ENCODE measurements around the gene GOLGA8Q. TPM values are rescaled to one million over a fixed set of nuclear protein-coding genes. Genes with fewer than 3 reads are reported as not detected.
A peak's percentile ranks its signal among the peaks of the same experiment; 100 is the strongest.
"Not testable (repeated sequence)": the region's sequence is repeated elsewhere in the genome, so short reads cannot be mapped to it uniquely, and the experiment has no call there.

The GOLGA8Q gene
- total RNA-seq: not detected

GRCh38 chr15:30551750-30552149 lies at the start of gene GOLGA8Q:
Gene GOLGA8Q (plus strand): TSS chr15:30552050. CDS start chr15:30552078, 28 bp downstream.
- not testable (repeated sequence) for H3K27ac Mint-ChIP-seq; H3K4me1 Mint-ChIP-seq; H3K4me3 Mint-ChIP-seq; H3K9me3 Mint-ChIP-seq; ATAC-seq (replicated peaks); H3K27me3 Mint-ChIP-seq; H3K36me3 Mint-ChIP-seq (ENCODE audit: low read depth)

- H3K9me3 Mint-ChIP-seq; H3K27ac Mint-ChIP-seq; H3K27me3 Mint-ChIP-seq; ATAC-seq (replicated peaks); H3K4me1 Mint-ChIP-seq; H3K36me3 Mint-ChIP-seq (ENCODE audit: low read depth); H3K4me3 Mint-ChIP-seq: not testable (repeated sequence)
These were observed 48.7 kb upstream of the GOLGA8Q start for GRCh38 chr15:30502904-30503781.

GRCh38 chr15:30504162-30504843 lies 47.5 kb upstream of the GOLGA8Q start:
- H3K4me1 Mint-ChIP-seq; H3K9me3 Mint-ChIP-seq; H3K4me3 Mint-ChIP-seq; H3K27ac Mint-ChIP-seq; H3K27me3 Mint-ChIP-seq; H3K36me3 Mint-ChIP-seq (ENCODE audit: low read depth); ATAC-seq (replicated peaks): not testable (repeated sequence)

DNA sequence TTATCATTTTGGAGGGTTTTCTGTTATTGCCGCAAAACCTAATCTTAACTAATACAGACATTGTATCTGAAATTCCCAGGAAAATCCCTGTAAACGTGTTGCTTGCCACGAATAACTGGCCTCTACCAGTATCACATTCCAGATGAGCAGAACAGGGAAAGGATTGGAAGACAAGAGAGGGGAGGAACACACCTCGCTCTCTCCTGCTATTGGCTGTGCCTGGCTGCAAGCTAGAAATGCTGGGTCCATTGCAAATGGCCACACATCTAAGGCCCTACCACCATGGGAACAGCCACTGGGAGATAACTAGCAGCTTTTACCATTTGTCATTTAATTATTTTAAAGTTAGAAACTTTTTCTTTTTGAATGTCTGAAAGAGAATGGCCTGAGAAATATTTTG lies 37.3 kb upstream of the GOLGA8Q start:
- not testable (repeated sequence) for H3K36me3 Mint-ChIP-seq (ENCODE audit: low read depth); H3K27me3 Mint-ChIP-seq; H3K4me3 Mint-ChIP-seq; ATAC-seq (replicated peaks); H3K4me1 Mint-ChIP-seq; H3K9me3 Mint-ChIP-seq; H3K27ac Mint-ChIP-seq

DNA sequence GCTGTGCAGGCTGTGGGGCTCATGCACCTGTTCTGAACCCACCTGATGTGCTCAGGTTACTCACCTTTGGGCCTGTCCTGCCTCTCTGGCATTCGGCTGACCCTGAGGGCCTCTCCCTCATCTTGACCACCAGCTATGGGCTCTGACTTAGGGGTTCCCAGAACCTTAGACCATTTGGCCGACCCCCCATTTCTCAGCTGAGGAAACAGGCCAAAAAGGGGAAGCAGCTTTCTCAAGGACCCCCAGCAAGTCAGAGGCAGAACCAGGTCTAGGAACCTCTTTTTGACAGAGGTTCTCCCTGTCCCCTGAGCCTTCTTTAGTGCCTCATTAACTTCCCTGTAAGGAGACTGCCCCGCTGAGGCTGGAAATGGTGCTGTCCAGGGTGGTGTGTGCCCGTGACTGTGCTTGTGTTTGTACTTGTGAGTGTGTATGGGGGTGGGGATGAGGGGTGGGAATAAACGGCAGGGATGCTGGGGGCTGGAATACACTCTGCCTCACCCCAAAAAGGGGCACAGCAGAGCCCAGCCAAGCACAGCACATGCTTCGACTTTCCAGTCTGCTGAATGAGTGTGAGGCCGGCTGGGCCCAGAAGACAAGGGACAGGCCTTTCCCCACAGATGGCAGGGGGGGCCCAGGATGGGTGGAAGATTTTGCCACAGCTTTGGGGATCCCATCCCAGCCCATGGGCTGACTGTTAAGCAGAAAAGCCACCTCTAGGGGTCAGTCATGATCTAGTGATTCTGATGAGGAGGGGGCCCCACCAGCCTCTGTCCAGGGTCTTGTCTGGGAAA lies 28.2 kb upstream of the GOLGA8Q start:
- H3K4me3 Mint-ChIP-seq; H3K27ac Mint-ChIP-seq; H3K9me3 Mint-ChIP-seq; H3K4me1 Mint-ChIP-seq; ATAC-seq (replicated peaks); H3K27me3 Mint-ChIP-seq; H3K36me3 Mint-ChIP-seq (ENCODE audit: low read depth): not testable (repeated sequence)

GRCh38 chr15:30525912-30526311 lies 25.9 kb upstream of the GOLGA8Q start:
- not testable (repeated sequence) for ATAC-seq (replicated peaks); H3K4me1 Mint-ChIP-seq; H3K27me3 Mint-ChIP-seq; H3K4me3 Mint-ChIP-seq; H3K9me3 Mint-ChIP-seq; H3K36me3 Mint-ChIP-seq (ENCODE audit: low read depth); H3K27ac Mint-ChIP-seq

- not testable (repeated sequence) for H3K27me3 Mint-ChIP-seq; H3K4me1 Mint-ChIP-seq; H3K4me3 Mint-ChIP-seq; H3K36me3 Mint-ChIP-seq (ENCODE audit: low read depth); H3K27ac Mint-ChIP-seq; ATAC-seq (replicated peaks); H3K9me3 Mint-ChIP-seq
These were observed 22.8 kb upstream of the GOLGA8Q start for GRCh38 chr15:30529049-30529448.

DNA sequence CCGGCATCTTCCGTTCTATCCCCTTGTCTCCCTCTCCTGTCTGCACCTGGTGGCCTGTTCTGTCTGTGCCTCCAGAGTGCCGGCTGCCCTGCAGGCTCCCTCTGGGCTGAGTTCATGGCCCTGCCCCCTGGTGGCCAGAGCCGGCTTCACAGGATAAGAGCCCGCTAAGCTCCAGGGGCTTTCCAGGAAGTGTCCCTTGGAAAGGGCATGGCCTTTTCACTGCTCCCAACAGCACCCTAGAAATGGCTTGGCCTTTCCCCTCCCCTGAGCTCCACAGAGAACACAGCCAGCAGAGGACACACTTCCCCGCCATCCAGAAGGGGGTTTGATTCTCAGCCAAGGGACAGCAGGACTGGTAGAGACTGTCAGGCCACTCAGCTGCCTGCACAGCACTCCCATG lies 15.1 kb downstream of the GOLGA8Q start:
- not testable (repeated sequence) for H3K4me3 Mint-ChIP-seq; H3K36me3 Mint-ChIP-seq (ENCODE audit: low read depth); H3K27me3 Mint-ChIP-seq; H3K9me3 Mint-ChIP-seq; H3K27ac Mint-ChIP-seq; H3K4me1 Mint-ChIP-seq
- peak; percentile 54 for ATAC-seq (replicated peaks)

DNA sequence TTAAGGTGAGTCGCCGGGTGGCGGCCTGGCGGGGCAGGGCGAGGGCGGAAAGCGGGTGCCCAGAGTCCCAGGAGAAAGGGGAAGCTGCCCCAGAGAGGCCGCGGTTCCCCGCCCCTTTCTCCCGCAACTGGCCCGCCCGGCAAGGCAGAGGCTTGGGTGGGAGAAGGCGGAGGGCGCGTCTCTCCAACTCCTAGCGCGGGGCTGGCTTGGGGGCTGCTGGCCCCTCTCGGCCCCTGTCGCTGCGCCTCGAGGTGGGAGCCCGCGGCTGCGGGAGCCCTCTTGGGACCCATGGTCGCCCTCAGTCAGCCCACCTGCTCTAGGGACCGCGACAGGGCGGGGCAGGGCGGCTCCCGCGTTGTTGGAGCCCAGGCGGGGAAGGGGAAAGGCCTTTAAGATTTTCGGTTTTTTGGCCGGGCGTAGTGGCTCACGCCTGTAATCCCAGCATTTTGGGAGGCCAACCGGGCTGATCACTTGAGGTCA lies 21.2 kb downstream of the GOLGA8Q start:
- not testable (repeated sequence) for H3K4me3 Mint-ChIP-seq; H3K27ac Mint-ChIP-seq; H3K36me3 Mint-ChIP-seq (ENCODE audit: low read depth); H3K4me1 Mint-ChIP-seq; H3K9me3 Mint-ChIP-seq; H3K27me3 Mint-ChIP-seq
- ATAC-seq (replicated peaks): peak; percentile 35

DNA sequence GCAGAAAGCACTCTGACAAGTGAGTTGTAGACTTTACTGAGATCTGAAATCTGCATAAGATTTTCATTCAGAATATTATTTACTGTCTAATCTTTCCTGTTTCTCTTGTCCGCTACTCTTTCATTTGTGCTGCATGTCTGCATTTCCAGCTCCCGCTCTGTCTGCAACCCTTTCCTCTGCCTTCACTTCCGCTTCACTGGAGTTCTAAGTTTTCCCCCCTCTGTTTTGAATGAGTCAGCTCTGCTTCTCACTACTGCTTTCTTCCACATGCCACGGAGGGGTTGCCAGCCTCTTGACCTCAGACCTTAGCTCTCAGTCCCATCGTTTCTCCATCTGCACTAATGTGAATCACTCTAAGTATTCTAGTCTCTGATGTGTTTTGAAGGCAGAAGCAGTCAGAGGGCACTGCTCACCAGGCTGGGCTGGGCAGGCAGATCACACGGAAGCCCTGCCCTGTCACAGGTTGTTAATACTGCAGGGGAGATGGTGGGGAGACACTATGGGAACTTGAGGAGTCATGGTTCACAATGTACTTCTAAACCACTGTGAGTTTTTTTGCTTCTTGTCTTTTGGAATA lies 27.6 kb downstream of the GOLGA8Q start:
- H3K4me3 Mint-ChIP-seq, H3K27me3 Mint-ChIP-seq: not testable (repeated sequence)
- peak; percentile 55 for ATAC-seq (replicated peaks)

GRCh38 chr15:30580716-30581115 lies 28.9 kb downstream of the GOLGA8Q start:
- not testable (repeated sequence) for H3K4me3 Mint-ChIP-seq; H3K36me3 Mint-ChIP-seq (ENCODE audit: low read depth); ATAC-seq (replicated peaks); H3K9me3 Mint-ChIP-seq; H3K4me1 Mint-ChIP-seq; H3K27me3 Mint-ChIP-seq; H3K27ac Mint-ChIP-seq

More for the DNA sequence above, 27.6 kb downstream of the GOLGA8Q start:
- H3K9me3 Mint-ChIP-seq; H3K4me1 Mint-ChIP-seq; H3K36me3 Mint-ChIP-seq (ENCODE audit: low read depth); H3K27ac Mint-ChIP-seq: not testable (repeated sequence)

DNA sequence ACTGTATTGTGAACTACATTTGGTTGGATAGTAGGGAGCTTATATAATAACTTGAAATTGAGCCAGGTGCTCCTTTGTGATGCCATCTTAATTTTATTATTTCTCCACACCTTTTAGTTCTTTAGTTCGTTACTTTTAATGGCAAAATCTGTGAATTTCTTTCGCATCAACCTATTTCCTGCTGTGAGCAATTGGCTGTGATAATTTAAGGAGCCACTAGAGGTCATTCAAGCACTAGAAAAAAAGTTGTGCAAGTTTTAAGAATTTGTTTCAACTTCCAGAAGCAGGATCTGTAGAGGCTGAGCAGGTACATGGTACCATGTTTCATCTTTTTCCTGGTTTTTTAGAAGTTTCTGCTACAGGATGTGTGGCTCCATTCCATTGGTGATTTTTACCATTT lies 47.1 kb downstream of the GOLGA8Q start:
- H3K36me3 Mint-ChIP-seq (ENCODE audit: low read depth); H3K9me3 Mint-ChIP-seq; H3K4me3 Mint-ChIP-seq; ATAC-seq (replicated peaks); H3K27ac Mint-ChIP-seq; H3K4me1 Mint-ChIP-seq; H3K27me3 Mint-ChIP-seq: not testable (repeated sequence)

GRCh38 chr15:30603796-30604195 lies 51.9 kb downstream of the GOLGA8Q start, which contains the start of gene GOLGA8H:
Gene GOLGA8H (plus strand): TSS chr15:30604028. CDS start chr15:30604126, 98 bp downstream.
- not testable (repeated sequence) for H3K4me1 Mint-ChIP-seq; H3K9me3 Mint-ChIP-seq; H3K4me3 Mint-ChIP-seq; ATAC-seq (replicated peaks); H3K27me3 Mint-ChIP-seq; H3K36me3 Mint-ChIP-seq (ENCODE audit: low read depth); H3K27ac Mint-ChIP-seq

All from activated T-helper 17 cell treated with anti-CD3 and anti-CD28 coated beads, Interleukin-2, amount 50 U/mL, for 72 hours (primary cell).